Lower leg skin (tissue), 3 donors: Measurements from ENCODE around the gene ARHGAP25.

Source experiments
- POLR2A ChIP-seq, 2 donors: fragments of 450-650 bp; IDR thresholded peaks; one replicate each; pipeline ENCODE4 v1.6.1; 2016 to 2017; ENCODE audit warnings: antibody characterized with exemption in 2 of 2, mild to moderate bottlenecking in 1 of 2, moderate library complexity in 1 of 2
- TF ChIP-seq, protein P1 (sequence below), 3 donors: fragments of 450-650 bp; IDR thresholded peaks; one replicate each; pipeline ENCODE4 v1.5.1; 2016; ENCODE audit warnings: antibody characterized with exemption in 3 of 3, mild to moderate bottlenecking in 3 of 3, moderate library complexity in 2 of 3

DNA sequence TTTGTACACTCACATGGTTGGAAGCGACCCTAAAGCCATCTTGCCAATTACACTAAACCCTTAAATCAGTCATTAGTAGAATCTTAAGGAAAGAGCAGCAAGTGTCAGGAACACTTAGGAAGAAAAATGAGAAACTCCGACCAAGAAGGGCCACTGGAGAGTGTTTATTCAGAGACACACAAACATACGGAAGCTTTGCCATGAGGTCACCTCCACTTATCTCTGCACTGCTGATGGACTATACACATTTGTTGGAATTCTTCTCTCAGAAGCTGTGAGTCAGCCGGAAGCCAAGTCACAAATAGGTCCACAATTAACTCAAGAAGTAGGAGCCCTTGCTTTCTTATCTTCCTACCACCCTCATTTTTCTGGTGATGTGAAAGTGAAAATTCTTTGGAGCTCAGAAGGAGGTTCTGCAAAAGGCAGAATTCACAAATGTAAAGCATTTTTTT, 115.0 kb downstream of the ARHGAP25 start:
- no peak for TF ChIP-seq POLR2A (IDR thresholded peaks at IDR 0.05)
- TF ChIP-seq, protein P1, sequence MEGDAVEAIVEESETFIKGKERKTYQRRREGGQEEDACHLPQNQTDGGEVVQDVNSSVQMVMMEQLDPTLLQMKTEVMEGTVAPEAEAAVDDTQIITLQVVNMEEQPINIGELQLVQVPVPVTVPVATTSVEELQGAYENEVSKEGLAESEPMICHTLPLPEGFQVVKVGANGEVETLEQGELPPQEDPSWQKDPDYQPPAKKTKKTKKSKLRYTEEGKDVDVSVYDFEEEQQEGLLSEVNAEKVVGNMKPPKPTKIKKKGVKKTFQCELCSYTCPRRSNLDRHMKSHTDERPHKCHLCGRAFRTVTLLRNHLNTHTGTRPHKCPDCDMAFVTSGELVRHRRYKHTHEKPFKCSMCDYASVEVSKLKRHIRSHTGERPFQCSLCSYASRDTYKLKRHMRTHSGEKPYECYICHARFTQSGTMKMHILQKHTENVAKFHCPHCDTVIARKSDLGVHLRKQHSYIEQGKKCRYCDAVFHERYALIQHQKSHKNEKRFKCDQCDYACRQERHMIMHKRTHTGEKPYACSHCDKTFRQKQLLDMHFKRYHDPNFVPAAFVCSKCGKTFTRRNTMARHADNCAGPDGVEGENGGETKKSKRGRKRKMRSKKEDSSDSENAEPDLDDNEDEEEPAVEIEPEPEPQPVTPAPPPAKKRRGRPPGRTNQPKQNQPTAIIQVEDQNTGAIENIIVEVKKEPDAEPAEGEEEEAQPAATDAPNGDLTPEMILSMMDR (IDR thresholded peaks at IDR 0.05) = no peak
